ENCODE data around the gene TSPOAP1.

GRCh38 chr17:58371300-58371950, 42.8 kb upstream of the TSPOAP1 start:
- TF ChIP-seq SP1 (IDR thresholded peaks at IDR 0.05; ENCODE audit: low read depth, low read length) (no peak), FOS (IDR thresholded peaks at IDR 0.05; ENCODE audit: borderline replicate concordance, extremely low read depth, insufficient read length) (no peak), CTCF (IDR thresholded peaks at IDR 0.05 in 2 of 3, conservative IDR thresholded peaks at IDR 0.05 in 1 of 3; ENCODE audit: control insufficient read depth in 2 of 3, extremely low read depth in 1 of 3, insufficient read depth in 1 of 3, low read depth in 3 of 3, low read length in 3 of 3) (no peak), USF1 (IDR thresholded peaks at IDR 0.05; ENCODE audit: borderline replicate concordance, extremely low read length, insufficient read depth, low read depth, low read length) (no peak), PBX3 (IDR thresholded peaks at IDR 0.05; ENCODE audit: insufficient replicate concordance, low read depth, low read length) (no peak), EGR1 (IDR thresholded peaks at IDR 0.05; ENCODE audit: borderline replicate concordance in 1 of 2, low read depth in 2 of 2, low read length in 2 of 2) (no peak), EED (IDR thresholded peaks at IDR 0.05; ENCODE audit: low read depth) (no peak), TCF12 (IDR thresholded peaks at IDR 0.05; ENCODE audit: low read depth, low read length) (no peak), SRF (IDR thresholded peaks at IDR 0.05; ENCODE audit: low read depth in 2 of 2, low read length in 2 of 2) (no peak), POLR2A (IDR thresholded peaks at IDR 0.05; ENCODE audit: low read depth, low read length) (no peak)

Measured in GM12878 (cell line).